ENCODE data around the gene GPC5. TPM values are rescaled to one million over a fixed set of nuclear protein-coding genes. Genes with fewer than 3 reads are reported as not detected.
"Not testable (repeated sequence)": the region's sequence is repeated elsewhere in the genome, so short reads cannot be mapped to it uniquely, and the experiment has no call there.

The GPC5 gene
- total and polyA plus RNA-seq, 4 donors, result 0.51 to 22.4 (median 2.0) TPM

DNA sequence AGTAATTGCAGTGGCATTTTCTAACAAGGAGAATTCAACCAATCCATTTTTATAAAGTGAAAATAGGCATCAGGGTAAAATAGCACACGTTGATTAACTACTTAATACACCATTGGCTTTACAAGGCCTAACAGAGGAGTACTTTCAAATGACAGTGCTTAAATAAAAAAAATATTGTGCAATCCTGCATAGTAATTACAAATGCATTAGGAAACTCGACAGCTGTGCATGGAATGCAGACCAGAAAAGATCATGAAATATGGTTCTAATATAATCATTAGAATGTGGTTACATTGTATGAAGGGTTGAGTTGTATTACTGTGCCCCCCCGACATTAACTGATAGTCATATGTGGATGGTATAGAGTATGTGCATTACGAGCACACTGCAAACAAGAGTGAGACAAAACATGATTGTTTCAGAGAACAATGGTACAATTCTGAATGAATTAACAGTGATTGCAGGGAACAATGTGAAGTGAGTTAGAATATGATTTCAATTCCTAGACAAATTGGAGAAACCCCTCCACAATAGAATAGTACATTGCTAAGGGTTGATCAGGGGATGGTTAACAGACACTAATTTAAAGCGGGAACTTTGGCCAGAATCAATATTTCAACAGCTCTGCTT lies 270.6 kb downstream of the GPC5 start:
- Histone ChIP-seq H3K4me1 (ENCODE audit: control insufficient read depth in 4 of 4, insufficient read depth in 4 of 4, low read length in 3 of 4) (peaks cover 2 to 10% (median 5%) of the 10 kb centered on the region in 4 donors), H3K9me3 (ENCODE audit: control insufficient read depth in 4 of 4, low read length in 3 of 4) (no peaks in the 10 kb centered on the region), H3K4me3 (ENCODE audit: low read depth in 1 of 3, low read length in 3 of 3) (no peak overlapping the region), H3K27me3 (ENCODE audit: control insufficient read depth in 4 of 4, insufficient read depth in 4 of 4, low read length in 3 of 4) (no peaks in the 10 kb centered on the region), H3K36me3 (ENCODE audit: control insufficient read depth in 4 of 4, insufficient read depth in 3 of 4, low read depth in 1 of 4, low read length in 3 of 4) (no peaks in the 10 kb centered on the region), H3K9ac (ENCODE audit: low read depth in 1 of 2, low read length in 2 of 2) (no peak overlapping the region), H3K27ac (ENCODE audit: low read depth in 1 of 2, low read length in 2 of 2) (no peak overlapping the region)
- DNase-seq (ENCODE audit: low spot score), result no peak
- TF ChIP-seq RXRA (IDR thresholded peaks at IDR 0.05) (no peak), JUND (IDR thresholded peaks at IDR 0.05) (no peak), YY1 (IDR thresholded peaks at IDR 0.05) (no peak), FOXA1 (IDR thresholded peaks at IDR 0.05) (no peak), MAX (IDR thresholded peaks at IDR 0.05) (no peak), NR2F2 (IDR thresholded peaks at IDR 0.05) (no peak)
- TF ChIP-seq, protein P1, sequence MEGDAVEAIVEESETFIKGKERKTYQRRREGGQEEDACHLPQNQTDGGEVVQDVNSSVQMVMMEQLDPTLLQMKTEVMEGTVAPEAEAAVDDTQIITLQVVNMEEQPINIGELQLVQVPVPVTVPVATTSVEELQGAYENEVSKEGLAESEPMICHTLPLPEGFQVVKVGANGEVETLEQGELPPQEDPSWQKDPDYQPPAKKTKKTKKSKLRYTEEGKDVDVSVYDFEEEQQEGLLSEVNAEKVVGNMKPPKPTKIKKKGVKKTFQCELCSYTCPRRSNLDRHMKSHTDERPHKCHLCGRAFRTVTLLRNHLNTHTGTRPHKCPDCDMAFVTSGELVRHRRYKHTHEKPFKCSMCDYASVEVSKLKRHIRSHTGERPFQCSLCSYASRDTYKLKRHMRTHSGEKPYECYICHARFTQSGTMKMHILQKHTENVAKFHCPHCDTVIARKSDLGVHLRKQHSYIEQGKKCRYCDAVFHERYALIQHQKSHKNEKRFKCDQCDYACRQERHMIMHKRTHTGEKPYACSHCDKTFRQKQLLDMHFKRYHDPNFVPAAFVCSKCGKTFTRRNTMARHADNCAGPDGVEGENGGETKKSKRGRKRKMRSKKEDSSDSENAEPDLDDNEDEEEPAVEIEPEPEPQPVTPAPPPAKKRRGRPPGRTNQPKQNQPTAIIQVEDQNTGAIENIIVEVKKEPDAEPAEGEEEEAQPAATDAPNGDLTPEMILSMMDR (IDR thresholded peaks at IDR 0.05; ENCODE audit: low read depth, low read length, missing input control), result no peak
- 63% methylated on average over 5 of the region's 5 CpGs for WGBS

DNA sequence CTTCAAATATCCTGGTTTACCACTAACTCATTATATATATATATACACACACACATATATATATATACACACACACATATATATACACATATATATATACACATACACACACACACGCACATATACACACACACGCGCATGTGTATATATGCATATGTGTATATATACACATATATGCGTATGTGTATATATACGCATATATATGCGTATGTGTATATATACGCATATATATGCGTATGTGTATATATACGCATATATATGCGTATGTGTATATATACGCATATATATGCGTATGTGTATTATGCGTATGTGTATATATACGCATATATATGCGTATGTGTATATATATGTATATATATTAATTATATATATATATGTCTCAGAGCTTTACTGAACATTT lies 275.9 kb downstream of the GPC5 start:
- H3K9me3 ChIP-seq (ENCODE audit: control insufficient read depth in 4 of 4, low read length in 3 of 4); DNase-seq (ENCODE audit: low spot score); H3K36me3 ChIP-seq (ENCODE audit: control insufficient read depth in 4 of 4, insufficient read depth in 3 of 4, low read depth in 1 of 4, low read length in 3 of 4); H3K4me1 ChIP-seq (ENCODE audit: control insufficient read depth in 4 of 4, insufficient read depth in 4 of 4, low read length in 3 of 4); H3K27me3 ChIP-seq (ENCODE audit: control insufficient read depth in 4 of 4, insufficient read depth in 4 of 4, low read length in 3 of 4); H3K4me3 ChIP-seq (ENCODE audit: low read depth in 1 of 3, low read length in 3 of 3); H3K27ac ChIP-seq (ENCODE audit: low read depth in 1 of 2, low read length in 2 of 2); H3K9ac ChIP-seq (ENCODE audit: low read depth in 1 of 2, low read length in 2 of 2): not testable (repeated sequence)
- 97% methylated on average over 15 of the region's 15 CpGs for WGBS

GRCh38 chr13:91684746-91685145 lies 286.3 kb downstream of the GPC5 start:
- no peaks in the 10 kb centered on the region for H3K27me3 ChIP-seq (ENCODE audit: control insufficient read depth in 4 of 4, insufficient read depth in 4 of 4, low read length in 3 of 4)
- no peak for DNase-seq (ENCODE audit: low spot score)
- 85% methylated on average over 3 of the region's 3 CpGs for WGBS

More at GRCh38 chr13:91684746-91685145, 286.3 kb downstream of the GPC5 start:
- Histone ChIP-seq H3K36me3 (ENCODE audit: control insufficient read depth in 4 of 4, insufficient read depth in 3 of 4, low read depth in 1 of 4, low read length in 3 of 4) (no peaks in the 10 kb centered on the region), H3K27ac (ENCODE audit: low read depth in 1 of 2, low read length in 2 of 2) (no peak overlapping the region), H3K4me1 (ENCODE audit: control insufficient read depth in 4 of 4, insufficient read depth in 4 of 4, low read length in 3 of 4) (no peaks in the 10 kb centered on the region), H3K9ac (ENCODE audit: low read depth in 1 of 2, low read length in 2 of 2) (no peak overlapping the region), H3K9me3 (ENCODE audit: control insufficient read depth in 4 of 4, low read length in 3 of 4) (no peaks in the 10 kb centered on the region), H3K4me3 (ENCODE audit: low read depth in 1 of 3, low read length in 3 of 3) (no peak overlapping the region)
- no peak for TF ChIP-seq MAX (IDR thresholded peaks at IDR 0.05)
- TF ChIP-seq NR2F2 (IDR thresholded peaks at IDR 0.05), result no peak
- no peak for TF ChIP-seq TAF1 (conservative IDR thresholded peaks at IDR 0.05)
- no peak for TF ChIP-seq HNF4A (conservative IDR thresholded peaks at IDR 0.05)
- TF ChIP-seq REST (IDR thresholded peaks at IDR 0.05), result no peak
- no peak for TF ChIP-seq GABPA (IDR thresholded peaks at IDR 0.05 in 1 of 2, conservative IDR thresholded peaks at IDR 0.05 in 1 of 2)
- TF ChIP-seq FOXA1 (IDR thresholded peaks at IDR 0.05), result no peak
- TF ChIP-seq, protein P2, sequence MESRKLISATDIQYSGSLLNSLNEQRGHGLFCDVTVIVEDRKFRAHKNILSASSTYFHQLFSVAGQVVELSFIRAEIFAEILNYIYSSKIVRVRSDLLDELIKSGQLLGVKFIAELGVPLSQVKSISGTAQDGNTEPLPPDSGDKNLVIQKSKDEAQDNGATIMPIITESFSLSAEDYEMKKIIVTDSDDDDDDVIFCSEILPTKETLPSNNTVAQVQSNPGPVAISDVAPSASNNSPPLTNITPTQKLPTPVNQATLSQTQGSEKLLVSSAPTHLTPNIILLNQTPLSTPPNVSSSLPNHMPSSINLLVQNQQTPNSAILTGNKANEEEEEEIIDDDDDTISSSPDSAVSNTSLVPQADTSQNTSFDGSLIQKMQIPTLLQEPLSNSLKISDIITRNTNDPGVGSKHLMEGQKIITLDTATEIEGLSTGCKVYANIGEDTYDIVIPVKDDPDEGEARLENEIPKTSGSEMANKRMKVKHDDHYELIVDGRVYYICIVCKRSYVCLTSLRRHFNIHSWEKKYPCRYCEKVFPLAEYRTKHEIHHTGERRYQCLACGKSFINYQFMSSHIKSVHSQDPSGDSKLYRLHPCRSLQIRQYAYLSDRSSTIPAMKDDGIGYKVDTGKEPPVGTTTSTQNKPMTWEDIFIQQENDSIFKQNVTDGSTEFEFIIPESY (IDR thresholded peaks at IDR 0.05), result no peak
- TF ChIP-seq ATF3 (IDR thresholded peaks at IDR 0.05), result no peak
- TF ChIP-seq EGR1 (IDR thresholded peaks at IDR 0.05; ENCODE audit: low read depth in 2 of 2), result no peak
- no peak for TF ChIP-seq JUND (IDR thresholded peaks at IDR 0.05)
